Large intestine (tissue), 3 donors: Measurements from ENCODE around the gene MSANTD1. TPM values are rescaled to one million over a fixed set of nuclear protein-coding genes. Genes with fewer than 3 reads are reported as not detected.

Experiments
- DNase-seq, 2 donors: peaks; one replicate each; pipeline versions ENCODE4 v3.0.0 to v3.0.0-alpha.2; 2013
- H3K27ac ChIP-seq: one replicate; pipeline ENCODE4 v1.5.1; 2013; ENCODE audit warnings: low read length
- H3K27me3 ChIP-seq: 2 replicates; pipeline ENCODE4 v1.6.1; 2013; ENCODE audit warnings: low read length; ENCODE audit not compliant: control insufficient read depth, insufficient read depth
- H3K36me3 ChIP-seq: 2 replicates; pipeline ENCODE4 v1.6.1; 2013; ENCODE audit warnings: low read length; ENCODE audit not compliant: control insufficient read depth, insufficient read depth
- H3K4me1 ChIP-seq: one replicate; pipeline ENCODE4 v1.6.1; 2013; ENCODE audit warnings: low read length; ENCODE audit not compliant: control insufficient read depth, insufficient read depth
- H3K4me3 ChIP-seq: one replicate; pipeline ENCODE4 v1.5.1; 2013; ENCODE audit warnings: low read length
- H3K9me3 ChIP-seq: one replicate; pipeline ENCODE4 v1.6.1; 2013; ENCODE audit warnings: mild to moderate bottlenecking, low read depth, low read length, moderate library complexity; ENCODE audit not compliant: control insufficient read depth
- WGBS: methylation state at CpG from one replicate; pipeline ENCODE4 v1.1.5; 2013; ENCODE audit warnings: low lambda C conversion rate; ENCODE audit not compliant: insufficient coverage; 5-methylcytosine and 5-hydroxymethylcytosine counted together
- polyA plus RNA-seq: library from polyadenylated mRNA; unstranded; fragments of 120-200 nt; gene quantifications from one replicate; pipeline ENCODE4 v1.2.1, GENCODE V29; 2013

The MSANTD1 gene
- polyA plus RNA-seq, 1 donor: 1.0 TPM

- Histone ChIP-seq H3K4me3 (no peak overlapping the region), H3K36me3 (peaks cover 82% of the 10 kb centered on the region), H3K4me1 (no peaks in the 10 kb centered on the region), H3K27ac (no peak overlapping the region), H3K27me3 (no peaks in the 10 kb centered on the region), H3K9me3 (no peaks in the 10 kb centered on the region)
- no CpG with 5 or more reads among the region's 22 CpGs for whole genome bisulfite sequencing
- DNase-seq: no peak
These were observed 23.7 kb upstream of the MSANTD1 start for GRCh38 chr4:3225071-3225850.

GRCh38 chr4:3225936-3226335 is 23.0 kb upstream of the MSANTD1 start:
- Histone ChIP-seq H3K4me3 (no peak overlapping the region), H3K27me3 (no peaks in the 10 kb centered on the region), H3K36me3 (peaks cover 82% of the 10 kb centered on the region), H3K4me1 (no peaks in the 10 kb centered on the region), H3K9me3 (no peaks in the 10 kb centered on the region), H3K27ac (peak overlapping the region; percentile 23)
- 92% methylated on average over 3 of the region's 9 CpGs for whole genome bisulfite sequencing
- DNase-seq: no peak

- H3K4me1 ChIP-seq: no peaks in the 10 kb centered on the region
- no peaks in the 10 kb centered on the region for H3K9me3 ChIP-seq
- no peak for DNase-seq
- H3K27me3 ChIP-seq: no peaks in the 10 kb centered on the region
- no CpG with 5 or more reads among the region's 9 CpGs for WGBS
- H3K4me3 ChIP-seq: no peak overlapping the region
- peaks cover 82% of the 10 kb centered on the region for H3K36me3 ChIP-seq
- H3K27ac ChIP-seq: peak overlapping the region; percentile 23
These were observed 22.5 kb upstream of the MSANTD1 start for GRCh38 chr4:3226467-3226866.

GRCh38 chr4:3226944-3227343 is 22.0 kb upstream of the MSANTD1 start:
- Histone ChIP-seq H3K4me3 (no peak overlapping the region), H3K36me3 (peaks cover 82% of the 10 kb centered on the region), H3K27ac (no peak overlapping the region), H3K27me3 (no peaks in the 10 kb centered on the region), H3K9me3 (no peaks in the 10 kb centered on the region), H3K4me1 (no peaks in the 10 kb centered on the region)
- WGBS: no CpG with 5 or more reads among the region's 6 CpGs
- no peak for DNase-seq

GRCh38 chr4:3227878-3228675 is 20.9 kb upstream of the MSANTD1 start:
- WGBS: no CpG with 5 or more reads among the region's 23 CpGs
- no peaks in the 10 kb centered on the region for H3K4me1 ChIP-seq
- H3K36me3 ChIP-seq: peaks cover 82% of the 10 kb centered on the region
- no peaks in the 10 kb centered on the region for H3K9me3 ChIP-seq
- H3K4me3 ChIP-seq: no peak overlapping the region
- no peak overlapping the region for H3K27ac ChIP-seq
- no peak for DNase-seq
- no peaks in the 10 kb centered on the region for H3K27me3 ChIP-seq

- H3K4me3 ChIP-seq: no peak overlapping the region
- H3K27ac ChIP-seq: no peak overlapping the region
- DNase-seq: no peak
- no CpG with 5 or more reads among the region's 13 CpGs for WGBS
- no peaks in the 10 kb centered on the region for H3K27me3 ChIP-seq
- H3K4me1 ChIP-seq: no peaks in the 10 kb centered on the region
- H3K36me3 ChIP-seq: peaks cover 82% of the 10 kb centered on the region
- H3K9me3 ChIP-seq: no peaks in the 10 kb centered on the region
These were observed 20.1 kb upstream of the MSANTD1 start for GRCh38 chr4:3228881-3229280.

- H3K9me3 ChIP-seq: no peaks in the 10 kb centered on the region
- no peak overlapping the region for H3K4me3 ChIP-seq
- WGBS: no CpG with 5 or more reads among the region's 9 CpGs
- peaks cover 81% of the 10 kb centered on the region for H3K36me3 ChIP-seq
- H3K27me3 ChIP-seq: no peaks in the 10 kb centered on the region
- no peak overlapping the region for H3K27ac ChIP-seq
- H3K4me1 ChIP-seq: no peaks in the 10 kb centered on the region
- no peak for DNase-seq
These were observed 19.6 kb upstream of the MSANTD1 start for GRCh38 chr4:3229328-3229727.

GRCh38 chr4:3229964-3230363 is 19.0 kb upstream of the MSANTD1 start:
- peaks cover 78% of the 10 kb centered on the region for H3K36me3 ChIP-seq
- H3K4me3 ChIP-seq: no peak overlapping the region
- no peaks in the 10 kb centered on the region for H3K4me1 ChIP-seq
- no peak overlapping the region for H3K27ac ChIP-seq
- H3K27me3 ChIP-seq: no peaks in the 10 kb centered on the region
- DNase-seq: no peak
- no peaks in the 10 kb centered on the region for H3K9me3 ChIP-seq
- WGBS: no CpG with 5 or more reads among the region's 17 CpGs

- Histone ChIP-seq H3K36me3 (peaks cover 83% of the 10 kb centered on the region), H3K27me3 (no peaks in the 10 kb centered on the region), H3K27ac (no peak overlapping the region), H3K4me3 (no peak overlapping the region), H3K4me1 (no peaks in the 10 kb centered on the region), H3K9me3 (no peaks in the 10 kb centered on the region)
- no peak for DNase-seq
- no CpG with 5 or more reads among the region's 9 CpGs for WGBS
These were observed 17.5 kb upstream of the MSANTD1 start for GRCh38 chr4:3231471-3231870.

GRCh38 chr4:3232001-3232400 is 17.0 kb upstream of the MSANTD1 start:
- DNase-seq: no peak
- H3K4me1 ChIP-seq: no peaks in the 10 kb centered on the region
- H3K4me3 ChIP-seq: no peak overlapping the region
- H3K36me3 ChIP-seq: peaks cover 85% of the 10 kb centered on the region
- WGBS: no CpG with 5 or more reads among the region's 16 CpGs
- H3K9me3 ChIP-seq: no peaks in the 10 kb centered on the region
- no peak overlapping the region for H3K27ac ChIP-seq
- H3K27me3 ChIP-seq: no peaks in the 10 kb centered on the region
